HG03280 (cell line): Measurements from ENCODE around the gene COL9A2.

ENCODE experiments used
- ATAC-seq: cut with Tn5 transposase; IDR thresholded peaks from one replicate; pipeline ENCODE4 v1.9.1; 2021; ENCODE audit warnings: mild to moderate bottlenecking, moderate library complexity; ENCODE audit not compliant: unreplicated experiment

The COL9A2 gene

DNA sequence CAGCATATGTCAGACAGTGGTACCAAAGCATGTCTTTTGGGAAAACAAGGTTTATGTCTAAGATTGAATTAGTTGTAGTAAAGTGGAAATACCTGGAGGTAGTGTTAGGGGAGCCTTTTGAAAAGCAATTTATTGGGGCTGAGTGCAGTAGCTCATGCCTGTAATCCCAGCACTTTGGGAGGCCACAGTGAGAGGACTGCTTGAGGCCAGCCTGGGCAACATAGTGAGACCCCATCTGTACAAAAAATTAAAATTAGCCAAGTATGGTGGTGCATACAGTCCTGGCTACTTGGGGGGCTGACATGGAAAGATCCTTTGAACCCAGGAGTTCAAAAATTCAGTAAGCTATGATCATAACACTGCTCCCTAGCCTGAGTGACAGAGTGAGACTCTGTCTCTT, 51.8 kb downstream of the COL9A2 start:
- ATAC-seq = no peak

DNA sequence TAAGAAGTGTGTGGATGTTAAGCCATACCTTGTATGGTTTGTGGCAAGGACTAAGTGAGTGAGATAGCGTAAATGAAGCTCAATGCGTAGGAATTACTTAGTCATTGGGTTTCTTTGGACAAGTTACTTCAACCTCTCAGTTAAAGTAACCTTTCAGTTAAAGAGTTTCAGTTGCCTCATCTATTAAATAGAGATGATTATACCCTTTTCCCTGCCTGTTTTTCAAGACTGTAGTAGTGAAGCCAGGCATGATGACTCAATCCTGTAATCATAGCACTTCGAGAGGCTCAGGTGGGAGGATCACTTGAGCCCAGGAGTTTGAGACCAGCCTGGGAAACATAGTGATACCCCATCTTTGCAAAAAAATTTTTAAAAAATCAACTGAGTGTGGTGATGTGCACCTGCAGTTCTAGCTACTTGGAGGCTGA, 52.7 kb downstream of the COL9A2 start:
- ATAC-seq = no peak

DNA sequence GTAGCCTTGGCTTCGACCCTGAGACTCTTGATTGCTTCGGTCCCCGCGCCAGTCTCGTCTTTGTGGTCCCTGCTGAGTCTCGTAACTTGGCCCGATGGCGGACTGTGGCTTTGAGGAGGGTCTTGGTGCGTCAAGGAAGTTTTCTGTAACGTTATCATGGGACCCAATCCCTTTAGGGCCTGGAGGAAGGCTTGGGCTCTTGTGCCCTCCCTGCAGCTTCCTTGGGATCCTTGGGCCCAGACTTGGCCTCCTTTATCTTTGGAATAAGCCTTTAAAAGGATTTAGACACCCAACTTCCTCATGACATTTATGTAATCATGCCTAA, 58.7 kb downstream of the COL9A2 start:
- ATAC-seq = no peak

DNA sequence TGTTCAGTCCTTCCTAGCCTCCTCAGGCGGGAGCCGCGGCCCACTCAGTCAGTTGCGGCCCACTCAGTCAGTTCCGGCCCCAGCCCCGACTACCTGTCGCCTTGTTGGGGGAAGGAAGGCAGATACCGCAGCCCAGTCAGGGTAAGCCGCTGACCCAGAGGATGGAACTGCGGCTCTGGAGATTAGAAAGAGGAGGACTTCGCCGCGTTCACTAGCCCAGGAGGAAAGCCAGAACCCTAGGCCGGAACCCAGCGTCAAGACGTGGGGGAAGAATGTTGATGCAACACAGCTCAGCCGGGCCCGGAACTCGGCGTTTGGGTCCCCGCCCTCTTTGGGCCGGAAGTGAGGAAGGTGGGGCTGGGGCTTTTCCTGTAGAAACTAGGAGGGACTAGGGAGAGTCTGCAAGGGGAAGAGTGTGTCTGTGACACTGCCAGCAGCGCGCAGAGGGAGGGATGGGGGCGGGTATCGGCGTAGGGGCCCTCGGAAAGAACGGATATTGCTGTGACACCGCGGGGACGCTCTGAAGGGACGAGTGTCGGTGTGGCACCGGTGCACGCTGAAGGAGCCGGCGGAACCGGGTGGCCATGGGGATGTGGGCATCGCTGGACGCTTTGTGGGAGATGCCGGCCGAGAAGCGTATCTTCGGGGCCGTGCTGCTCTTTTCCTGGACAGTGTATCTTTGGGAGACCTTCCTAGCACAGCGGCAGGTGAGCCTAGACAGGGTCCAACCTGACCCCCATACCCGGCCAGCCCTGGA, 59.2 kb downstream of the COL9A2 start, which contains the start of gene ZMPSTE24:
TSS of gene ZMPSTE24 (plus strand) at position 549 of the 757 bp plus-strand sequence. CDS start at position 585, 36 bp downstream.
- ATAC-seq = peak; percentile 92

DNA sequence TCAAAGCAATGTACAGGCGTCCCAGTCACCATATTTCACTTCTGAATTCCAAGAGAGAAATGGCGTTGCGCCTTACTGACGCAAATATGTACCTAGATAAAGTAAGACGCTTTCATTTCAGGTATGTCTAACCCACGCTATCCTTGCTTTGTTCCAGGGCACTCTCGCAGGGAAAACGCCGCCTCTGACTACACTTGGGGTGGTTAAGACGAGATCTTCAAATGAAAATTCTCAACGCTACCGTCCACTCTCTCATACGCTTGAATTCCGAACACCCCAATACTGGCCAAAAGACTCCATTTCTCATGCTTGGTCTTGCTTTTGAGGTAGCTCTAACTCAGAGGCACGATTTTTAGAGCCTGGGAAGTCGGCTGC, 59.8 kb downstream of the COL9A2 start:
- no peak for ATAC-seq

DNA sequence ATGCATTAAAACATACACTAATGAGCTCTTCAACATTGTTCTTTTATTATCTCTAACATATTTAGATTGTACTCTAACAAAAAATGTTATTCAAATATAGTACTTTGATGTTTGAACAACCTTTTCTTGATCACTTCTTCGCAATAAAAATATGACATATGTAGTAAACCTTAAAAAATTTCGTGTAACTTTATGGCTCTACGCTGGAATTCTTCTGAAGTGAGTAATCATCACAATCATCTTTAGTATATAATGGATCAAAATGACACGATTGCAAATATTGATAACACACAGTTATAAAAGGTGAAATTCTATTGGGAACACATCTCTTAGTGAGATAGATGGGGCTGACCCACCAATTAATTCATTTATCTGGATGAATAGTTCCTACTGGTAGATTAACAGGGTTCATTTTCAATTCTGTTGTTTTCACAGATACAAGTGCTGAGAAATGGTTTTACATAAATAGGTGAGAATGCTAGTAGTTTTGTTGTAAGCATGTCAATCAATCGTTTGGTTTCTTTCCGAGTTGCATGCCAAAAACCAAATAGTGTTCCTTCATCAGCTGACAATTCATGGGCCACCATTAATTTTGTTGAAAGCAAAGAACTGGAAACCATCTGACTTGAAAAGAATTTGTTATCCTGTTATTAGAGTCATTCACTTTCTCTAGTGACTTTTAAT, 60.5 kb downstream of the COL9A2 start:
- no peak for ATAC-seq

DNA sequence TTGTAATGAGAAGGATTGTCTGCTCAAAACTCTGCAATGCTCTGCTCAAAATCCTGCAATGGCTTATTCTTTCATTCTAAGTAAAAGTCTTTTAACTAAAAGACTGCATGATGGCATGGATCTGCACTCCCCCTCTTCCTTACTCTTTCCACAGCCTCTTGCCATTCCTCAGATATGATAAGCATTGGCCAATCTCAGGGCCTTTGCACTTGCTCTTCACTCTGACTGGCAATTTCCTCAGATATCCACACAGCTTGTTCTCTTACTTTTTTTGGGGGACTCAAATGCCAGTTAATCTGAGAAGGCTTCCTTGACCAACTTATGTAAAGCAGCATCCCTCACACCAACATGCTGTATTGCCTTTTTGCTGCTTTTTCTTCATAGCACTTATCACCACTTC, 61.9 kb downstream of the COL9A2 start:
- ATAC-seq = no peak

DNA sequence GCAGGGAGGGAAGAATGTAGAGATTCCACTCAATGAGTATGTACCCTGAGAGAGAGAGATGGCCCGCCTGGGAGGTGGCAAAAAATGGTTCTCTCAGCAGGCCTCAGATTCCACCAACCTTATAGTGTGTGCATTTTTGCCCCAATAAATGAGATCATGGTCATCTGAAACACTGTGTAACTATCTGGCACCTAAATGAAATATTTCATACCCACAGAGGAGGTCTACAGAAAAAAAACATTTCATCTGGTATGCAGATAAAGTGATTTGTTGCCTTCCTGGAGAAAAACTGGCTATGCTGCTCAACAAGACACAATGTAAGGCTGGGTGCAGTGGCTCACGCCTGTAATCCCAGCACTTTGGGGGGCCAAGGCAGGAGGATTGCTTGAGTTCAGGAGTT, 64.5 kb downstream of the COL9A2 start:
- ATAC-seq = no peak

DNA sequence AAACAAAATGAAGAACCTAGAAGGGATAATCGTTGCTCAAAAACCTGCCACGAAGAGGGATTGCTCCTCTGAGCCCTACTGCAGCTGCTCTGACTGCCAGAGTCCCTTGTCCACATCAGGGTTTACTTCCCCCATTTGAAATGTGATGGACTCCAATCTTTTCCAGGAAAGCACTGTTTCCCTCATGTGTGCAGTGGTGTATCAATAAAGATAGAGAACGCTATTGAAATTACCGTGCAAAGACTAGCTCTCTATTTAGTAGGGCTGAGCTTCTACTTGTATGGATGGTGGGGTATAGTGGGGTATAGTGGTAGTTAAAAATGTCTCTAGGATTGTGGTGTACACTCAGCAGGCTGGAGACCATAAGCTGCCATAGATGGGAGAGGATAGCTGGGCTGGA, 65.6 kb downstream of the COL9A2 start:
- no peak for ATAC-seq
